HG02759 (cell line): ENCODE results near the gene CFAP299.
"Not testable (repeated sequence)": the region's sequence is repeated elsewhere in the genome, so short reads cannot be mapped to it uniquely, and the experiment has no call there.

Source experiments
- ATAC-seq: cut with Tn5 transposase; IDR thresholded peaks from one replicate; pipeline ENCODE4 v1.9.1; 2021; ENCODE audit warnings: mild to moderate bottlenecking, moderate library complexity; ENCODE audit not compliant: unreplicated experiment

CFAP299 gene

DNA sequence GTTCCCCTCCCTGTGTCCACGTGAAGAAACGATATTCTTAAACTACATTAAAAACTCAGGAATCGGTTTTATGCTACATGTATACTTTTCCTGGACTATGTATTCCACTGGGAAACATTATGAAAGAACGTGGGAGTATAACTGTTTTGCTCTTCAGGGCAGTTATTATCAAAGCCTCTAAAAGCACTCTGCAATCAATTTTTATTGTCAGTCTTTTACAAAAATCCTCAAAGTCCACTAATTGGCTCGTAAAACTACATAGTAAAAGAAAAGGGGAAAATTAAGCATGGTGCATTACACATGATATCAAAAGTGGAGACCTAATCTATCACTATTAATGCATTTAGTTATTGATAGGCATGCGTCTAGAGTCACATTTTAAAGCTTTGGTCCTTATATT lies 11.4 kb upstream of the CFAP299 start:
- ATAC-seq, result no peak

DNA sequence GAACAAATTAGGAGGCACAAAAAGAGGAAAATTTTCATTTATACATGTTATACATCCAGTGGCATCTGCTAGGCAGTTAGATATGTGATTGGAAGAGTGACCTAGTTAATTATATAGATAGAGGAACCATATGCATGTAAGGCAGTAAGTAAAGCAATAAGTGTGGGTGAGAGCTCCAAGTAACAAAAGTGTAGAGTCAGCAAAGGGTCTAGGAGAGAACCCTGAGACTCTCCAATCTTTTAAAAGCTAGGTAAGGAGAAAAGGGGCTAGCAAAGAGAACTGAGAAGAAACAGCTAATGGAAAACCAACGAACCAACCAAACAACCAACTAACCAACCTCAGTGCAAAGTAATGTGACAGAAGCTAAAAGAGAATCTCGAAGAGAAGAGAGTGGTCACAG lies 3.8 kb upstream of the CFAP299 start:
- no peak for ATAC-seq

- ATAC-seq, result no peak
Measured at GRCh38 chr4:80333121-80333520, 2.4 kb upstream of the CFAP299 start.

DNA sequence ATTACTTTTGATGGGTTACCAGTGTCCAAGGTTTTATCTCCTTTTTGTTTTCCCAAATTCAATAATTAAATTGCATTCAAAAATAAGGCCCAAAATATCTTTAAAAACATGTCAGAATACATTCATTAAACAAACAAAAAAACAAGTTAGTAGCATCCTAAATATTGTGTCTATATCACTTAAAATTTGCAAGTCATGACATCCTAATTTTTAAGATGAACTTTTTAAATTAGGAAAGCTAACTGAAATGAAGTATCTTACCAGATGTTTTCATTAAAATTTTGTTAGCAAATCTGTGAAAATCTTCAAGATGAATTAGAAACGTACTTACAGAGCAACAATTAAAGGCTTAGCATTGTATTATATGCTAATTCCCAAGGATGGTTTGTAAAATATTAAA lies 962 bp upstream of the CFAP299 start:
- ATAC-seq, result no peak

DNA sequence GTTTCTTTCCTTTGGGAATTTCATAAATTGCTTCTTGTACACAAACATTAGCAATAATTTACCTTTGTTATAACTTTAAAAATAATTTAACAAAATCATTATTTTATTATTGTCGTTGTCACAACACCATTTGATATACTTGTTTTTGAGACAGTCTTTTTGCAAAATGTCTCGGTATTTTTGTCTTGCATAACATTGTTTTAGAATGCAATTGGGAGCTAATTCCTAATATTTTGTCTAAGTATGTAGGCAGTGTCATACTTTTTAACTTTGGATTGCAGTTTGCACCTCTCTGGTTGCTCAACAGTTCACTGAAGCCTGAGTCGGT lies 340 bp upstream of the CFAP299 start:
- no peak for ATAC-seq

DNA sequence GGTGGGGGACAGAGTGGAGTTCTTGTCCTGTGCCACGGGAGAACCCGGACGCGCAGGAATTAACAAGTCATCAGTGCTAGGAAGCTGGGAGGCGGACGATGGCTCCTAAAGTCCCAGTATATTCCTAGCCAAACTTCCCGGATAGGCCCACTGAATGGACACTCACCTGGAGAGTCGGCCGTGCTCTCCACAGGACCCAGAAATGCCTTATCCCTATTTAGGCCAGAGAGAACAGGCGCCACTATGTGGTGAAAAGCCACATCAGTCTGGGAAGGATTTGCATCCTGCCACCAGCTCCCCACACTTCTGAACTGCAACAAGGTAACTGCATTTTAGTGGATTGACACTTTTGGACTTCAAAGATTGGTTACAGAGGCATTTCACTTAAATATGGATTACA lies 1.1 kb downstream of the CFAP299 start:
- no peak for ATAC-seq

GRCh38 chr4:80340036-80340435 lies 4.5 kb downstream of the CFAP299 start:
- no peak for ATAC-seq

GRCh38 chr4:80342684-80343083 lies 7.2 kb downstream of the CFAP299 start:
- not testable (repeated sequence) for ATAC-seq

DNA sequence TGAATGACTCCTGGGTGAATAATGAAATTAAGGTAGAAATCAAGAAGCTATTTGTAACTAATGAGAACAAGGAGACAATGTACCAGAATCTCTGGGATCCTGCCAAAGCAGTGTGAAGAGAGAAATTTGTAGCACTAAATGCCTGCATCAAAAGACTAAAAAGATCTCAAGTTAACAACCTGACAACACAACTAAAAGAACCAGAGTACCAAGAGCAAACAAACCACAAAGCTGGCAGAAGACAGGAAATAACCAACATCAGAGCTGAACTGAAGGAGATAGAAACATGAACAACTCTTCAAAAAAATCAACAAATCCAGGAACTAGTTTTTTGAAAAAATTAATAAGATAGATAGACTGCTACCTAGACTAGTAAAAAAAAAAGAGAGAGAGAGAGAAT lies 8.4 kb downstream of the CFAP299 start:
- ATAC-seq, result no peak

GRCh38 chr4:80360084-80360483 lies 24.6 kb downstream of the CFAP299 start:
- no peak for ATAC-seq

DNA sequence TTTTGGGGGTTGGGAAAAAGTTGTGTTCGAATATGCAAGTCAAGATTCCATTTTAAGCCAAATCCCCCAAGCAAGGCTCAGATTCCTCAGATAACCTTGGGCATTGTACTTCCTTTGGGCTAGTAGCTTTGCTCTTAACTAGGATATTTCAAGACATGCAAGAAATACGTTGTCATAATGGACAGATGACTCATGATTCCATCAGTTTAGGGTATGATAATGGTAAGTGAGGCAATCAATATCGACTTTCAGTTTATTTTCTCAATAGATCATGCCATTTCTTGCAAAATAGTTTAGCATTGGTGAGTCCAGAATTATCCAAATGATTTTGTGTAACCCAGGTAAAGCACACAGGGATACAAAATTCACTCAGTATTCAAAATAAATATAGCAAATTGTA lies 25.4 kb downstream of the CFAP299 start:
- ATAC-seq, result no peak

- no peak for ATAC-seq
Measured at GRCh38 chr4:80361329-80361900, 25.9 kb downstream of the CFAP299 start.

- peak; percentile 73 for ATAC-seq
Measured at GRCh38 chr4:80362578-80363181, 27.1 kb downstream of the CFAP299 start.

DNA sequence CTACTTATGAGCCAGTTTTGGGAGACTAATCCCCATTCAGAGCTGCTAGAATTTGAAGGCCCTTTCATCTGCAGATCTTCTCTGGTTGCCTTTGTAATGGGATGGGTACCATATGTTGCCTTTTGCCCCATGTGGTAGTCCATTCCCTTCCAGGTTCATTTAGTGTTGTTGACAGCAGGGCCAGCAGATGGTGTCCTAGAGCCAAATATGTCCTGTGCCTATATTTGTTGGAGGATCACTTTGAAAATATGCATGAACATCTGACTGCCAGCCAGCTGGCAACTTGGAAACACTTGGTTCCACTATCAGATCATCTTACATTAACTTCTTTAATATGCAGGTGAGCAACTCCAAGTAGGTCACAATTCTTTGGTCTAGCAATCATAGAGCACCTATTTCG lies 30.4 kb downstream of the CFAP299 start:
- ATAC-seq, result peak; percentile 77

DNA sequence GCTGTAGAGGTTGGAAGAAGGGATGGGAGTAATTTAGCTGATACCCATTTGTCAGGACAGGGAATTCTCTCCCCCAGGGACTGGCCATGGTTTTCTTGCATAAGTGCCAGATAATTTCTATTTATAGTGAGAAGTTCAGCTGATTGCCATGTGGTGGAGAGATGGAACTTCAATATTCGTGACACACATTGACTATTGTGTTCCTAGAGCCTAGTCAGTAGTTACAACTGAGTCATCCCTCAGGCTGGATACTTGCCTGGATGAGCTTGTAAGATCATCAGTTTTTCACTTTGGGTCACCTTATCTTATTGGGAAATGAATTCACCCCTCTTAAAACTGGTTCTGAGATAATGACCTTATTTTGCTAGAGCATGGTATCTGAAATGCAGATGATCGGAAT lies 32.2 kb downstream of the CFAP299 start:
- ATAC-seq, result no peak

DNA sequence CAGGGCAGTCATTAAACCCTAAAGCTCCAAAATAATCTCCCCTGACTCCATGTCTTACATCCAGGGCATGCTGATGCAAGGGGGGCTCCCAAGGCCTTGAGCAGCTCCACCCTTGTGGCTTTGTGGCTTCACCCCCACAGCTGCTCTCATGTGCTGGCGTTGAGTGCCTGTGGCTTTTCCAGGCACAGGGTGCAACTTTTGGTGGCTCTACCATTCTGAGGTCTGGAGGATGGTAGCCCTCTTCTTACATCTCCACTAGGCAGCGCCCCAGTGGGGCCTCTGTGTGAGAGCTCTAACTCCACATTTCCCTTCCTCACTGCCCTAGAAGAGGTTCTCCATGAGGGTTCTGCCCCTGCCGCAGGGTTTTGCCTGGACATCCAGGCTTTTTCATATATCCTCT lies 35.1 kb downstream of the CFAP299 start:
- no peak for ATAC-seq

- no peak for ATAC-seq
Measured at GRCh38 chr4:80371046-80371445, 35.5 kb downstream of the CFAP299 start.

GRCh38 chr4:80374180-80374579 lies 38.6 kb downstream of the CFAP299 start:
- ATAC-seq, result no peak

DNA sequence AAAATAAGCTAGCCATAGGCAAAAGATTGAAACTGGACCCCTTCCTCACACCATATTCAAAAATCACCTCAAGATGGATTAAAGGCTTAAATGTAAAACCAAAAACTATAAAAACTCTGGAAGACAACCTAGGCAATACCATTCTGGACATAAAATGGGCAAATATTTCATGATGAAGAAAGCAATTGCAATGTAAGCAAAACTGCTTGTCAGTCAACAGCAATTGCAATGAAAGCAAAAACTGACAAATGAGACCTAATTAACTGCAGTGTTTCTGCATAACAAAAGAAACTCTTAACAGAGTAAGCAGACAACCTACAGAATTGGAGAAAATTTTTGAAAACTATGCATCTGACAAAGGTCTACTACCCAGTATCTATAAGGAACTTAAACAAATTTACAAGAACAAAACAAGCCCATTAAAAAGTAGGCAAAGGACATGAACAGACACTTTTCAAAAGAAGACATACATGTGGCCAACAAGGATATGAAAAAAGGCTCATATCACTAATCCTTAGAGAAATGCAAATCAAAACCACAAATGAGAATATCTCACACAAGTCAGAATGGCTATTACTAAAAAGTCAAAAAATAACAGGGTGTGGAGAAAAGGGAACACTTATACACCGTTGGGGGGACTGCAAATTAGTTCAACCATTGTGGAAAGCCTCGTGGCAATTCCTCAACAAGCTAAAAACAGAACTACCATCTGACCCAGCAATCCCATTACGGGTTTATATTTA lies 46.7 kb downstream of the CFAP299 start:
- ATAC-seq, result no peak

DNA sequence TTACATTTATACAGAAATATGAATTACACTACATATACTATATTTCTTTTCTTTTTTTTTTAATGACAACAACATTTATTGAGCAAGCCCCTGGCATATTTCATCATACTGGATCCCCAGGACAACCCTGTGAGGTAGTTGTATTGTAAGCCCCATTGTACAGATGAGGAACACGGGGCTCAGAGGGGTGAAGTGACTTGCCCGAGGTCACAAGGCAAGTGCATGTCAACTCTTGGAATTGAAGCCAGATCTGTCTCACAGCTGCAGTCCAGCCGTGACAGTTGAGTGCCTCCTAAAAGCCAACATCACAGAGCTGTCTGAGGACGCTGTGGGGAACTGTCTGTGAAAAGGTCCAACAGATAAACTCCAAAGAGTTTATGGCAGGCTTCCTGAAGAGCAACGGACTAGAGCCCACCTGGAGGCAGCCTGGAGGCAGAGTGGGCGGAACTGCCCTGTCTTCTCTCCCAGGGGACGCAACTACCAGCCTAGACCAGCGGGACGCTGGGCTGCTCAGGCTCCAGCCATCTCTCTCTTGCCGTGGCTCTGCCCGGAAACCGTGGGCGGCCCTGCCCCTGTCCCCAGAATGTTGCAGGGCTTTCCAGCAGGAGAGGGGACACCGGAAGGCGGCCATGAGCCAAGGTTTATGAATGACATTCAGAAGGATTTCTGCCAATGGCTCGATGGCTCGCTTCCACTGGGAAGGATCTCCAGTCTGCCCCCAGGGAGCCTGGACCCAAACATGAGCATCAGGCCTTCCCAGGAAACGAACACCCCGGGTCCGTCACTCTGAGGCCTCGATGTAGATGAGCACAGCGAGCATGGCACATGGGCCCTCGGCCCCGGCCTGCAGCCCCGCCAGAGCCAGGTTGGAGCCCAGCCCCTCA lies 50.1 kb downstream of the CFAP299 start:
- no peak for ATAC-seq

DNA sequence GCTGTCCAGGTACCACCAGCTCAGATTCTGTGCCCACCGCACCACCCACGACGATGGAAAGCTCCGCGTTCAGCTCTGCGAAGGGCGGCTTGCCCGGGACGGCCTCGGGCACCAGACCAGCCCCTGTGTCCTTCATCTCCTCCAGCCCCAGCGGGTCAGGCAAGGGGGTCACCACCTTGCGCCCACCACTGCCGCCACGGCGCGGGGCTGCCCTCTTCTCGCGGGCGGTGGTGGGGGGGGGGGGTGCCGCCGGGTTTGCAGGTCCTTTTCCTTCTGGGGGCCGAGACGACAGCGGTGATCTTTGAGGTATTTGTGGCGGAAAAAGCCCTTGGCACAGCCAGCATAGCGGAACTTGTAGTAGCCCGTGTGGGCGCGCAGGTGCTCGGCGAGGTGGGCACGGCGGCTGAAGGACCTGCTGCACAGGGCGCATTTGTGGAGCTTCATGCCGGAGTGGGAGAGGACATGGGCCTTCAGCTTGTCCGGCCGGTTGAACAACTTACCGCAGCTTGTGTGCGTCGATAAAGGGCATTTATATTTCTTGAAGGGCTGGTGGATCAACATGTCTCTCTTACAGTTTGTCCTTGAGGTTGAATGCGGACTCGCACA lies 50.9 kb downstream of the CFAP299 start:
- ATAC-seq, result no peak
